ENCODE data around the gene NATD1. TPM values are rescaled to one million over a fixed set of nuclear protein-coding genes. Genes with fewer than 3 reads are reported as not detected.

The NATD1 gene
- total RNA-seq, 1 donor from 2014 or later = 7.9 TPM

DNA sequence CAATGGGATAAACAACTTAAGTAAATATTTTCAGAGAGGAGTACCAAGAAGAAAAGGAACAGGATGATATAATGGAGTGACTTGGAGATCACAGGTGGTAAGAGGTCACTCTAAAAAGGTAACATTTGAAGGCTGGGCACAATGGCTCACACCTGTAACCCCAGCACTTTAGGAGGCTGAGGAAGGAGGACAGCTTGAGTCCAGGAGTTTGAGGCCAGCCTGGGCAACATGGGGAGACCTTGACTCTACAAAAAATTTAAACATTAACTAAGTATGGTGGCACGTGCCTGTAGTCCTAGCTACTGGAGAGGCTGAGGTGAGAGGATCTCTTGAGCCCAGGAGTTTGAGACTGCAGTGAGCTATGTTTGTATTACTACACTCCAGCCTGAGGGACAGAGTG lies 35.9 kb downstream of the NATD1 start:
- peaks cover 25% of the 10 kb centered on the region for H4K20me1 ChIP-seq (ENCODE audit: insufficient read depth, low read length)
- no peak overlapping the region for H3K4me2 ChIP-seq (ENCODE audit: low read length)
- no peak for FAIRE-seq
- no peak overlapping the region for H3K4me3 ChIP-seq (ENCODE audit: insufficient read depth, low read depth, low read length)
- no peak overlapping the region for H3K27ac ChIP-seq (ENCODE audit: low read depth, low read length)
- no peak overlapping the region for H3K27ac Mint-ChIP-seq (ENCODE audit: unreplicated experiment)
- H3K4me1 Mint-ChIP-seq (ENCODE audit: low read depth, unreplicated experiment) = peaks cover 13% of the 10 kb centered on the region
- no peak overlapping the region for H2AFZ ChIP-seq (ENCODE audit: low read depth, low read length)
- H3K27me3 ChIP-seq (ENCODE audit: insufficient read depth, low read length) = no peaks in the 10 kb centered on the region
- peaks cover 5% of the 10 kb centered on the region for H3K9me3 ChIP-seq (ENCODE audit: insufficient read depth, low read depth, low read length)
- no peaks in the 10 kb centered on the region for H3K36me3 ChIP-seq (ENCODE audit: insufficient read depth, low read length)
- H3K79me2 ChIP-seq (ENCODE audit: insufficient read depth, low read length) = peaks cover 62% of the 10 kb centered on the region
- TF ChIP-seq, protein P1, sequence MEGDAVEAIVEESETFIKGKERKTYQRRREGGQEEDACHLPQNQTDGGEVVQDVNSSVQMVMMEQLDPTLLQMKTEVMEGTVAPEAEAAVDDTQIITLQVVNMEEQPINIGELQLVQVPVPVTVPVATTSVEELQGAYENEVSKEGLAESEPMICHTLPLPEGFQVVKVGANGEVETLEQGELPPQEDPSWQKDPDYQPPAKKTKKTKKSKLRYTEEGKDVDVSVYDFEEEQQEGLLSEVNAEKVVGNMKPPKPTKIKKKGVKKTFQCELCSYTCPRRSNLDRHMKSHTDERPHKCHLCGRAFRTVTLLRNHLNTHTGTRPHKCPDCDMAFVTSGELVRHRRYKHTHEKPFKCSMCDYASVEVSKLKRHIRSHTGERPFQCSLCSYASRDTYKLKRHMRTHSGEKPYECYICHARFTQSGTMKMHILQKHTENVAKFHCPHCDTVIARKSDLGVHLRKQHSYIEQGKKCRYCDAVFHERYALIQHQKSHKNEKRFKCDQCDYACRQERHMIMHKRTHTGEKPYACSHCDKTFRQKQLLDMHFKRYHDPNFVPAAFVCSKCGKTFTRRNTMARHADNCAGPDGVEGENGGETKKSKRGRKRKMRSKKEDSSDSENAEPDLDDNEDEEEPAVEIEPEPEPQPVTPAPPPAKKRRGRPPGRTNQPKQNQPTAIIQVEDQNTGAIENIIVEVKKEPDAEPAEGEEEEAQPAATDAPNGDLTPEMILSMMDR (IDR thresholded peaks at IDR 0.05; ENCODE audit: insufficient read depth, low read depth, low read length) = no peak
- no peak for TF ChIP-seq EZH2 (IDR thresholded peaks at IDR 0.05; ENCODE audit: insufficient read depth, low read length)
- DNase-seq (ENCODE audit: low read depth) = no peak
- peaks cover 22% of the 10 kb centered on the region for H3K36me3 Mint-ChIP-seq (ENCODE audit: low read depth, unreplicated experiment)
- H3K9me3 Mint-ChIP-seq (ENCODE audit: unreplicated experiment) = peaks cover 7% of the 10 kb centered on the region
- H3K4me3 Mint-ChIP-seq (ENCODE audit: unreplicated experiment) = no peak overlapping the region
- H3K4me1 ChIP-seq (ENCODE audit: insufficient read depth, low read length) = peaks cover 17% of the 10 kb centered on the region
- no peak overlapping the region for H3K9ac ChIP-seq (ENCODE audit: low read length)
- H3K27me3 Mint-ChIP-seq (ENCODE audit: low read depth, unreplicated experiment) = no peaks in the 10 kb centered on the region

DNA sequence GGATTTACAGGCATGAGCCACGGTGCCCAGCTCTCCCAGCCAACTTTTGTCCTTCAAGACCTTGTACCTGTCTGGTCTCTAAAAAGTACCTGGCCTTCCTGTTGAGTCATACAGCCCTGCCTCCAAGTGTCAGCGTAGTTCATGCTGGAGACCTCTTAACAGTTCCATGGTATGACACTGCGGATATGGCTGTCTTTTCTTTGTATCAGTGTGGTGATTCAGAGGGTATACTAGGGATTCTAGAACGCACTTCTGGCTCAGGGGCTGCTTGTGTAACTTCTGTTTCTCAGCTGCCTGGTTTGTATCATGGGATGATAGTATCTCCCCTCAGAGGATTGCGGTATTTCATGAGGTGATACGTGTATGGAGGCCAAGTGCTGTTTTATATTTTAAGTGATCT lies 37.3 kb downstream of the NATD1 start:
- H3K4me1 Mint-ChIP-seq (ENCODE audit: low read depth, unreplicated experiment) = peaks cover 21% of the 10 kb centered on the region
- no peak overlapping the region for H3K4me3 ChIP-seq (ENCODE audit: insufficient read depth, low read depth, low read length)

More for the DNA sequence above, 37.3 kb downstream of the NATD1 start:
- FAIRE-seq (no peak), DNase-seq (ENCODE audit: low read depth) (peak; percentile 53)
- Histone ChIP-seq H3K27ac (ENCODE audit: low read depth, low read length) (no peak overlapping the region), H3K9ac (ENCODE audit: low read length) (peak overlapping the region; percentile 3), H2AFZ (ENCODE audit: low read depth, low read length) (no peak overlapping the region), H4K20me1 (ENCODE audit: insufficient read depth, low read length) (peaks cover 39% of the 10 kb centered on the region), H3K79me2 (ENCODE audit: insufficient read depth, low read length) (peaks cover 76% of the 10 kb centered on the region), H3K4me1 (ENCODE audit: insufficient read depth, low read length) (peaks cover 22% of the 10 kb centered on the region), H3K9me3 (ENCODE audit: insufficient read depth, low read depth, low read length) (no peaks in the 10 kb centered on the region), H3K27me3 (ENCODE audit: insufficient read depth, low read length) (no peaks in the 10 kb centered on the region), H3K36me3 (ENCODE audit: insufficient read depth, low read length) (no peaks in the 10 kb centered on the region), H3K4me2 (ENCODE audit: low read length) (peak overlapping the region; percentile 90)
- H3K27ac Mint-ChIP-seq (ENCODE audit: unreplicated experiment) = peak overlapping the region; percentile 75
- no peaks in the 10 kb centered on the region for H3K27me3 Mint-ChIP-seq (ENCODE audit: low read depth, unreplicated experiment)
- H3K4me3 Mint-ChIP-seq (ENCODE audit: unreplicated experiment) = peak overlapping the region; percentile 91
- no peaks in the 10 kb centered on the region for H3K9me3 Mint-ChIP-seq (ENCODE audit: unreplicated experiment)
- peaks cover 8% of the 10 kb centered on the region for H3K36me3 Mint-ChIP-seq (ENCODE audit: low read depth, unreplicated experiment)
- TF ChIP-seq, protein P1 (IDR thresholded peaks at IDR 0.05; ENCODE audit: insufficient read depth, low read depth, low read length) = no peak
- no peak for TF ChIP-seq EZH2 (IDR thresholded peaks at IDR 0.05; ENCODE audit: insufficient read depth, low read length)
